ENCODE results near the gene FAM222A. TPM values are rescaled to one million over a fixed set of nuclear protein-coding genes. Genes with fewer than 3 reads are reported as not detected.

Gene FAM222A
- total and polyA plus RNA-seq, 2 experiments from 2014 or later = 0.97 TPM; not detected in 1

GRCh38 chr12:109777544-109777943 lies 63.9 kb downstream of the FAM222A start:
- in situ Hi-C loops (cut with MboI) = loop anchor here (10.0 kb wide), 2 partner anchors 173 to 263 kb away; no protein-coding TSS in a partner anchor
- Histone ChIP-seq H3K27ac (no peak overlapping the region), H3F3A (ENCODE audit: insufficient read depth) (no peaks in the 10 kb centered on the region), H3K36me3 (ENCODE audit: low read depth) (no peaks in the 10 kb centered on the region), H3K27me3 (replicated peaks; ENCODE audit: insufficient read depth) (no peaks in the 10 kb centered on the region), H3K79me2 (ENCODE audit: insufficient read depth) (no peaks in the 10 kb centered on the region), H3K9ac (no peak overlapping the region), H4K20me1 (ENCODE audit: insufficient read depth) (no peaks in the 10 kb centered on the region), H3K4me1 (ENCODE audit: insufficient read depth) (no peaks in the 10 kb centered on the region), H3K9me3 (ENCODE audit: low read depth) (no peaks in the 10 kb centered on the region), H3K9me2 (ENCODE audit: insufficient read depth) (no peaks in the 10 kb centered on the region), H3K4me2 (ENCODE audit: unreplicated experiment) (no peak overlapping the region), H3K4me3 (no peak overlapping the region), H2AFZ (no peak overlapping the region)
- no peak for TF ChIP-seq EZH2phosphoT487 (IDR thresholded peaks at IDR 0.05; ENCODE audit: insufficient read depth, low read depth)
- no peak for TF ChIP-seq EZH2 (IDR thresholded peaks at IDR 0.05; ENCODE audit: insufficient read depth, poor library complexity, severe bottlenecking)
- WGBS, 2 experiments (ENCODE audit: low coverage in 1 of 2, low lambda C conversion rate in 2 of 2, missing lambda C conversion rate in 2 of 2) = 23 to 30% methylated on average over 5 of the region's 5 CpGs
- peak; percentile 40 for DNase-seq

- Histone ChIP-seq H4K20me1 (ENCODE audit: insufficient read depth) (no peaks in the 10 kb centered on the region), H3K9ac (no peak overlapping the region), H3K4me3 (no peak overlapping the region), H3K9me3 (ENCODE audit: low read depth) (no peaks in the 10 kb centered on the region), H3K4me1 (ENCODE audit: insufficient read depth) (no peaks in the 10 kb centered on the region), H3F3A (ENCODE audit: insufficient read depth) (no peaks in the 10 kb centered on the region), H3K4me2 (ENCODE audit: unreplicated experiment) (no peak overlapping the region), H2AFZ (no peak overlapping the region), H3K9me2 (ENCODE audit: insufficient read depth) (no peaks in the 10 kb centered on the region), H3K27me3 (replicated peaks; ENCODE audit: insufficient read depth) (no peaks in the 10 kb centered on the region), H3K79me2 (ENCODE audit: insufficient read depth) (no peaks in the 10 kb centered on the region), H3K27ac (no peak overlapping the region), H3K36me3 (ENCODE audit: low read depth) (no peaks in the 10 kb centered on the region)
- 90 to 97% methylated on average over 1 of the region's 1 CpG for WGBS, 2 experiments (ENCODE audit: low coverage in 1 of 2, low lambda C conversion rate in 2 of 2, missing lambda C conversion rate in 2 of 2)
- in situ Hi-C loops (cut with MboI) = loop anchor here (10.0 kb wide), 2 partner anchors 174 to 264 kb away; no protein-coding TSS in a partner anchor
- DNase-seq = no peak
- no peak for TF ChIP-seq EZH2 (IDR thresholded peaks at IDR 0.05; ENCODE audit: insufficient read depth, poor library complexity, severe bottlenecking)
- TF ChIP-seq EZH2phosphoT487 (IDR thresholded peaks at IDR 0.05; ENCODE audit: insufficient read depth, low read depth) = no peak
Measured at GRCh38 chr12:109778684-109779083, 65.1 kb downstream of the FAM222A start.

GRCh38 chr12:109779382-109779781 lies 65.8 kb downstream of the FAM222A start:
- no peak for DNase-seq
- Histone ChIP-seq H3F3A (ENCODE audit: insufficient read depth) (no peaks in the 10 kb centered on the region), H3K4me1 (ENCODE audit: insufficient read depth) (no peaks in the 10 kb centered on the region), H3K27me3 (replicated peaks; ENCODE audit: insufficient read depth) (no peaks in the 10 kb centered on the region), H4K20me1 (ENCODE audit: insufficient read depth) (no peaks in the 10 kb centered on the region), H3K4me3 (no peak overlapping the region), H3K9me3 (ENCODE audit: low read depth) (no peaks in the 10 kb centered on the region), H3K36me3 (ENCODE audit: low read depth) (no peaks in the 10 kb centered on the region), H3K9ac (no peak overlapping the region), H3K27ac (no peak overlapping the region), H3K79me2 (ENCODE audit: insufficient read depth) (no peaks in the 10 kb centered on the region), H3K4me2 (ENCODE audit: unreplicated experiment) (no peak overlapping the region), H3K9me2 (ENCODE audit: insufficient read depth) (no peaks in the 10 kb centered on the region), H2AFZ (no peak overlapping the region)
- TF ChIP-seq EZH2 (IDR thresholded peaks at IDR 0.05; ENCODE audit: insufficient read depth, poor library complexity, severe bottlenecking) (no peak), EZH2phosphoT487 (IDR thresholded peaks at IDR 0.05; ENCODE audit: insufficient read depth, low read depth) (no peak)
- in situ Hi-C loops (cut with MboI) = loop anchor here (10.0 kb wide), 2 partner anchors 175 to 265 kb away; no protein-coding TSS in a partner anchor
- 89 to 90% methylated on average over 6 of the region's 6 CpGs for WGBS, 2 experiments (ENCODE audit: low coverage in 1 of 2, low lambda C conversion rate in 2 of 2, missing lambda C conversion rate in 2 of 2)

GRCh38 chr12:109781668-109782325 lies 68.2 kb downstream of the FAM222A start:
- no peak overlapping the region for H2AFZ ChIP-seq
- H3K9ac ChIP-seq = no peak overlapping the region
- H3K27me3 ChIP-seq (replicated peaks; ENCODE audit: insufficient read depth) = no peaks in the 10 kb centered on the region
- H3F3A ChIP-seq (ENCODE audit: insufficient read depth) = no peaks in the 10 kb centered on the region
- no peaks in the 10 kb centered on the region for H4K20me1 ChIP-seq (ENCODE audit: insufficient read depth)
- DNase-seq = no peak
- no peak overlapping the region for H3K27ac ChIP-seq
- H3K9me3 ChIP-seq (ENCODE audit: low read depth) = no peaks in the 10 kb centered on the region
- 80 to 81% methylated on average over 10 of the region's 10 CpGs for WGBS, 2 experiments (ENCODE audit: low coverage in 1 of 2, low lambda C conversion rate in 2 of 2, missing lambda C conversion rate in 2 of 2)
- no peaks in the 10 kb centered on the region for H3K36me3 ChIP-seq (ENCODE audit: low read depth)
- no peak overlapping the region for H3K4me2 ChIP-seq (ENCODE audit: unreplicated experiment)
- H3K79me2 ChIP-seq (ENCODE audit: insufficient read depth) = no peaks in the 10 kb centered on the region
- no peaks in the 10 kb centered on the region for H3K9me2 ChIP-seq (ENCODE audit: insufficient read depth)
- H3K4me1 ChIP-seq (ENCODE audit: insufficient read depth) = no peaks in the 10 kb centered on the region
- no peak overlapping the region for H3K4me3 ChIP-seq
- TF ChIP-seq EZH2phosphoT487 (IDR thresholded peaks at IDR 0.05; ENCODE audit: insufficient read depth, low read depth) (no peak), EZH2 (IDR thresholded peaks at IDR 0.05; ENCODE audit: insufficient read depth, poor library complexity, severe bottlenecking) (no peak)
- in situ Hi-C loops (cut with MboI) = no loop called here

Measured in GM23248 (cell line).